HepG2 (cell line): ENCODE results near the gene RSPH1.

ENCODE experiments used
- CREBL2 ChIP-seq: sonication (generic); formaldehyde crosslinking; IDR thresholded peaks from 2 replicates; pipeline ENCODE4 v1.8.1; 2023; ENCODE audit warnings: missing genetic modification reagents, mild to moderate bottlenecking, borderline replicate concordance
- EZH2 ChIP-seq: conservative IDR thresholded peaks from 2 replicates; pipeline ENCODE4 v1.6.1; 2012; ENCODE audit warnings: mild to moderate bottlenecking, low read depth, low read length, moderate library complexity
- UBTF ChIP-seq: sonication (generic); formaldehyde crosslinking; IDR thresholded peaks from 2 replicates; pipeline ENCODE4 v1.4.0; 2020; ENCODE audit warnings: mild to moderate bottlenecking, missing genetic modification reagents

- TF ChIP-seq CREBL2 (CRISPR knock-in tag) = no peak
- no peak for TF ChIP-seq EZH2
- no peak for TF ChIP-seq UBTF (CRISPR knock-in tag)
Observed at GRCh38 chr21:42540396-42540795, 44.4 kb upstream of the RSPH1 start.
